Measurements from ENCODE around the gene CENPH. TPM values are rescaled to one million over a fixed set of nuclear protein-coding genes. Genes with fewer than 3 reads are reported as not detected.
"Not testable (repeated sequence)": the region's sequence is repeated elsewhere in the genome, so short reads cannot be mapped to it uniquely, and the experiment has no call there.

CENPH gene
- 13.0 and 13.5 TPM in 2 replicates for total RNA-seq

GRCh38 chr5:69189162-69190086, at the start of gene CENPH:
TSS of gene CENPH (plus strand) at chr5:69189583. CDS start at chr5:69189635, 52 bp downstream.
- peak; percentile 92 for ATAC-seq (ENCODE audit: low read depth)
- H3K4me3 Mint-ChIP-seq, result peak within 1 kb of the TSS; percentile 92
- H3K4me1 Mint-ChIP-seq, result peaks cover 14% of the 10 kb centered on the region
- H3K27ac Mint-ChIP-seq, result peak within 1 kb of the TSS; percentile 90
- ChIA-PET CTCF (no interaction called here), POLR2A (interaction anchor here (1.4 to 2.2 kb wide), 4 partner anchors 11 to 45 kb away, joined by 4 to 11 read pairs (median 8); partner anchors contain the start of genes CCNB1 and CDK7)
- no peaks in the 10 kb centered on the region for H3K9me3 Mint-ChIP-seq
- peaks cover 8% of the 10 kb centered on the region for H3K36me3 Mint-ChIP-seq (ENCODE audit: low read depth)
- peak; percentile 88 for DNase-seq
- no peaks in the 10 kb centered on the region for H3K27me3 Mint-ChIP-seq
- no peak for TF ChIP-seq CTCF (IDR thresholded peaks at IDR 0.05)
- intact Hi-C loops (cut with micrococcal nuclease), result loop anchor here (1.0 kb wide), 6 partner anchors 22 to 180 kb away; partner anchors contain the start of genes AK6, CCDC125, CCNB1 and CDK7

GRCh38 chr5:69140239-69140638, 49.1 kb upstream of the CENPH start:
- H3K27ac Mint-ChIP-seq; DNase-seq; H3K4me3 Mint-ChIP-seq; CTCF ChIA-PET; intact Hi-C loops (cut with micrococcal nuclease); ATAC-seq (ENCODE audit: low read depth); POLR2A ChIA-PET; H3K27me3 Mint-ChIP-seq; H3K36me3 Mint-ChIP-seq (ENCODE audit: low read depth): not testable (repeated sequence)
- Mint-ChIP-seq H3K9me3 (peaks cover 16% of the 10 kb centered on the region), H3K4me1 (peaks cover 14% of the 10 kb centered on the region)

- intact Hi-C loops (cut with micrococcal nuclease), result no loop called here
- no peak overlapping the region for H3K4me3 Mint-ChIP-seq
- no peaks in the 10 kb centered on the region for H3K36me3 Mint-ChIP-seq (ENCODE audit: low read depth)
- TF ChIP-seq CTCF (IDR thresholded peaks at IDR 0.05), result no peak
- ChIA-PET CTCF (no interaction called here), POLR2A (no interaction called here)
- H3K9me3 Mint-ChIP-seq, result peaks cover 16% of the 10 kb centered on the region
- no peak for ATAC-seq (ENCODE audit: low read depth)
- H3K4me1 Mint-ChIP-seq, result peaks cover 8% of the 10 kb centered on the region
- H3K27ac Mint-ChIP-seq, result no peak overlapping the region
- H3K27me3 Mint-ChIP-seq, result no peaks in the 10 kb centered on the region
- DNase-seq, result no peak
These were observed 48.6 kb upstream of the CENPH start for GRCh38 chr5:69140827-69141226.

GRCh38 chr5:69148576-69148975, 40.8 kb upstream of the CENPH start:
- H3K36me3 Mint-ChIP-seq (ENCODE audit: low read depth); intact Hi-C loops (cut with micrococcal nuclease); H3K4me1 Mint-ChIP-seq; H3K27ac Mint-ChIP-seq; POLR2A ChIA-PET; ATAC-seq (ENCODE audit: low read depth); DNase-seq; H3K9me3 Mint-ChIP-seq; H3K27me3 Mint-ChIP-seq; H3K4me3 Mint-ChIP-seq: not testable (repeated sequence)
- CTCF ChIA-PET, result interaction anchor here (0.6 kb wide), 1 partner anchor 164 kb away, joined by 3 read pairs; no protein-coding TSS in a partner anchor

GRCh38 chr5:69148981-69149675, 40.3 kb upstream of the CENPH start:
- no peak for TF ChIP-seq CTCF (IDR thresholded peaks at IDR 0.05)
- ChIA-PET POLR2A (no interaction called here), CTCF (interaction anchor here (0.6 kb wide), 1 partner anchor 163 kb away, joined by 3 read pairs; no protein-coding TSS in a partner anchor)
- ATAC-seq (ENCODE audit: low read depth), result no peak
- Mint-ChIP-seq H3K4me1 (no peaks in the 10 kb centered on the region), H3K9me3 (no peaks in the 10 kb centered on the region), H3K4me3 (no peak overlapping the region), H3K27me3 (no peaks in the 10 kb centered on the region), H3K27ac (no peak overlapping the region), H3K36me3 (ENCODE audit: low read depth) (no peaks in the 10 kb centered on the region)
- intact Hi-C loops (cut with micrococcal nuclease), result no loop called here
- no peak for DNase-seq

GRCh38 chr5:69149676-69150010, 39.7 kb upstream of the CENPH start:
- no peak for DNase-seq
- ChIA-PET POLR2A (no interaction called here), CTCF (no interaction called here)
- ATAC-seq (ENCODE audit: low read depth), result no peak
- Mint-ChIP-seq H3K9me3 (no peaks in the 10 kb centered on the region), H3K27ac (no peak overlapping the region), H3K27me3 (no peaks in the 10 kb centered on the region), H3K4me3 (no peak overlapping the region), H3K4me1 (no peaks in the 10 kb centered on the region), H3K36me3 (ENCODE audit: low read depth) (no peaks in the 10 kb centered on the region)
- no peak for TF ChIP-seq CTCF (IDR thresholded peaks at IDR 0.05)
- intact Hi-C loops (cut with micrococcal nuclease), result no loop called here
